PC-9 (cell line): ENCODE measurements around the gene GALR2.

Source experiments
- EZH2 ChIP-seq: fragments of 200-600 bp; sonication (generic); IDR thresholded peaks from 2 replicates; pipeline ENCODE4 v1.8.0; 2017; ENCODE audit warnings: antibody characterized with exemption, low read depth
- TF ChIP-seq, protein P1 (sequence below): fragments of 200-600 bp; sonication (generic); conservative IDR thresholded peaks from 2 replicates; pipeline ENCODE4 v1.6.1; 2017; ENCODE audit warnings: mixed run types, antibody characterized with exemption, mild to moderate bottlenecking, moderate library complexity

DNA sequence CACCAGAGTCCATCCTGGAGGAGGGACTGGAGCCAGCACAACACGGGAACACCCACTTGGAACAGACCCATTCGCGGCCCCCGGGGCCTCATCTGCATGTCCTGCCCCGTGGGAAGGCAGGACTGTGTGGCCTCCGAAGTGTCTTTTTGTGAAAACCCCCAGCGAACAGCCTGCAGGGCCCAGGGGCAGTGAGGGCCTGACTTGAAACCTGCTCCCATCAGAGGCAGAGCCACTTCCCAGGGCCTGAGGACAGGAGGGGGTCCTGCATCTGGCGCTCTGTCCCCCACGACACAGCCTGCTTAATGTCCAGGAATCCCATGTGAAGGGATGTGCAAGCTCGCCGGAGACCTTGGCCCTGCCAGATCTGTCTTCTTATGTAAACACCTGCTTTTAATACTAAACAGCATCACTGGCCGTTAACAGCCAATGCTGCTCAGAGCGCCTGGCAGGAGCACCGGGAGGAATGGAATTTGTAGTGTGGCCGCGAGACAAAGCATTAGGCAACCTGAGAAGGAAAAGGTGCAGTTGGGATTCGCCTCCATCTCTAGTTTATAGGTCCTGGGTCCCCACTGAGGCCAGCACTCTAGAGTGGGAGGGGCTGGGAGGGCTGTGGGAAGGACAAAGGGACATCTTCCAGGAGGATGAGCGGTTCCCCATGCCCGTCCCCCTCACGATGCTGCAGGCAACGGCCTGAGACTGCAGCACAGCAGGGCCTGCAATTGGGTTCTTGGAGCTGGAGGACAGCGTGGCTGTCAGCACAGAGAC lies 37.9 kb upstream of the GALR2 start:
- TF ChIP-seq, protein P1, sequence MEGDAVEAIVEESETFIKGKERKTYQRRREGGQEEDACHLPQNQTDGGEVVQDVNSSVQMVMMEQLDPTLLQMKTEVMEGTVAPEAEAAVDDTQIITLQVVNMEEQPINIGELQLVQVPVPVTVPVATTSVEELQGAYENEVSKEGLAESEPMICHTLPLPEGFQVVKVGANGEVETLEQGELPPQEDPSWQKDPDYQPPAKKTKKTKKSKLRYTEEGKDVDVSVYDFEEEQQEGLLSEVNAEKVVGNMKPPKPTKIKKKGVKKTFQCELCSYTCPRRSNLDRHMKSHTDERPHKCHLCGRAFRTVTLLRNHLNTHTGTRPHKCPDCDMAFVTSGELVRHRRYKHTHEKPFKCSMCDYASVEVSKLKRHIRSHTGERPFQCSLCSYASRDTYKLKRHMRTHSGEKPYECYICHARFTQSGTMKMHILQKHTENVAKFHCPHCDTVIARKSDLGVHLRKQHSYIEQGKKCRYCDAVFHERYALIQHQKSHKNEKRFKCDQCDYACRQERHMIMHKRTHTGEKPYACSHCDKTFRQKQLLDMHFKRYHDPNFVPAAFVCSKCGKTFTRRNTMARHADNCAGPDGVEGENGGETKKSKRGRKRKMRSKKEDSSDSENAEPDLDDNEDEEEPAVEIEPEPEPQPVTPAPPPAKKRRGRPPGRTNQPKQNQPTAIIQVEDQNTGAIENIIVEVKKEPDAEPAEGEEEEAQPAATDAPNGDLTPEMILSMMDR = no peak
- TF ChIP-seq EZH2 = no peak
